ENCODE results near the gene IFRD1.

The IFRD1 gene

DNA sequence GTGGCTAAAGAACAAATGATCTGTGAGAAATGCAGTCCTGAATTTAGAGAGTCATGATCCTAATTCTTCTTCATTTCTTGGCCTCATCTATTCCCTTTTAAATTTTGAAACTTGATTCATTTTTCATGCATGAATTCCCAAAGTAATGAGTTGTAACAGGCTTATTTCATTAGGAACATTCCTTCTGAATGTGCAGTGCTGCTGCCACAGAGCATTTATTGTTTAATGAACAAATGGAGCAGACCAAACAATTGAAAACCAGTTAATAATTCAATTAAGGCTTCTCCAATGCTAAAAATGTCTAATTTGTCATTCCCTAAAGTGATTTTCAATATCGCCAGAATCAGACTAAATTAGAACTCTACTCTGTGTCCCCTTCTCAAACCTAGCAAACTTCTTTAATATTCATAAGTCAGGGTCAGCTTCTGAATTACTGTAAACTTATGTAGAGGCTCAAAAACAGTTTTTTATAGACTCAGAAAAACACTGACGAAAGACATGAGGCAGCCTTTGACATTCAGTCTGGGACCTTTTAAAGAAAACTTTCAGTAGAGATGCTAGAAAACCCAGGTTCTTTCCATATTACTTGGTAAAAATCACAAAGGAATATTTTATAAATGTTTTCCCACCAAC is 45.0 kb downstream of the IFRD1 start:
- no peaks in the 10 kb centered on the region for H3K9me2 ChIP-seq (replicated peaks; ENCODE audit: insufficient read depth, low read length)
- no peak overlapping the region for H2AFZ ChIP-seq (ENCODE audit: low read depth, low read length, severe bottlenecking)
- H3K27ac ChIP-seq (ENCODE audit: low read depth, low read length) = no peak overlapping the region
- no peaks in the 10 kb centered on the region for H4K20me1 ChIP-seq (ENCODE audit: low read depth, low read length)
- H3K4me3 ChIP-seq (ENCODE audit: insufficient read depth, low read length, poor library complexity, severe bottlenecking) = no peak overlapping the region
- H3F3A ChIP-seq (ENCODE audit: insufficient read depth) = no peaks in the 10 kb centered on the region
- H3K79me2 ChIP-seq (ENCODE audit: insufficient read depth, low read length) = no peaks in the 10 kb centered on the region
- H3K9me3 ChIP-seq (ENCODE audit: insufficient read depth, low read length) = no peaks in the 10 kb centered on the region
- no peak overlapping the region for H3K4me2 ChIP-seq (ENCODE audit: low read depth, low read length, poor library complexity, severe bottlenecking)
- no peaks in the 10 kb centered on the region for H3K36me3 ChIP-seq (ENCODE audit: low read length)
- H3K9ac ChIP-seq (ENCODE audit: low read length) = no peak overlapping the region
- TF ChIP-seq, protein P1, sequence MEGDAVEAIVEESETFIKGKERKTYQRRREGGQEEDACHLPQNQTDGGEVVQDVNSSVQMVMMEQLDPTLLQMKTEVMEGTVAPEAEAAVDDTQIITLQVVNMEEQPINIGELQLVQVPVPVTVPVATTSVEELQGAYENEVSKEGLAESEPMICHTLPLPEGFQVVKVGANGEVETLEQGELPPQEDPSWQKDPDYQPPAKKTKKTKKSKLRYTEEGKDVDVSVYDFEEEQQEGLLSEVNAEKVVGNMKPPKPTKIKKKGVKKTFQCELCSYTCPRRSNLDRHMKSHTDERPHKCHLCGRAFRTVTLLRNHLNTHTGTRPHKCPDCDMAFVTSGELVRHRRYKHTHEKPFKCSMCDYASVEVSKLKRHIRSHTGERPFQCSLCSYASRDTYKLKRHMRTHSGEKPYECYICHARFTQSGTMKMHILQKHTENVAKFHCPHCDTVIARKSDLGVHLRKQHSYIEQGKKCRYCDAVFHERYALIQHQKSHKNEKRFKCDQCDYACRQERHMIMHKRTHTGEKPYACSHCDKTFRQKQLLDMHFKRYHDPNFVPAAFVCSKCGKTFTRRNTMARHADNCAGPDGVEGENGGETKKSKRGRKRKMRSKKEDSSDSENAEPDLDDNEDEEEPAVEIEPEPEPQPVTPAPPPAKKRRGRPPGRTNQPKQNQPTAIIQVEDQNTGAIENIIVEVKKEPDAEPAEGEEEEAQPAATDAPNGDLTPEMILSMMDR (IDR thresholded peaks at IDR 0.05; ENCODE audit: insufficient read depth, low read length, poor library complexity, severe bottlenecking) = no peak
- TF ChIP-seq EZH2phosphoT487 (conservative IDR thresholded peaks at IDR 0.05; ENCODE audit: low read length) = no peak
- H3K27me3 ChIP-seq (ENCODE audit: low read length) = no peaks in the 10 kb centered on the region

DNA sequence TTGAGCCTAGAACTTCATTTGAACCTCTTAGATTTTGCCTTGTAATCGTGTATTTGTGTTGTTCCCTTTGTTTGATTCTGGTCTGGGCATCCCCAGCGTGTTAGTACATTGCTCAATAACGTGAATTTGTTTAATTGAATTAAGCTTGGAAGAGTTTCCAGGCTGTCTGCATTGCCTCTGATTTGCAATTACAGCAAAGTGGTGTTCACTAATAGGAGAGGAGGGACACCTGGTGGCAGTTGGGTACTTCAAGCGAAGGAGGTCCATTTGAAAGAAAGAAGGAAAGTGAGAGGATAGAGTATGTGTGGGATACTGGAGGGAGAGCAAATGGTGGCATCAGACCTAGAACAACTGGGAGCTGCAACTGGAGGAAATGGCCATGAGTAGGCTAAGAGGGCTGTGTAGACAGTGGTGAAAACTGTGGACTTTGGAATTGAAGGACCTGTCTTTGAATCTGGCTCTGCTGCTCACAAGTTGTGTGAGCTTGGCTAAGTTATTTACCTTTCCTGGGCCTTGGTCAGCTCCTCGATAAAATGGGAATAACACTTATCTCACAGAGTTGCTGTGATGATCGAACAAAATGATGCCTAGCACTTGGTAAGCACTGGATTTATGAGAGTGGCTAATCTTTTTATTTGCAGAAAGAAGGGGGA is 45.7 kb downstream of the IFRD1 start:
- no peaks in the 10 kb centered on the region for H3K9me2 ChIP-seq (replicated peaks; ENCODE audit: insufficient read depth, low read length)
- no peak overlapping the region for H3K27ac ChIP-seq (ENCODE audit: low read depth, low read length)

DNA sequence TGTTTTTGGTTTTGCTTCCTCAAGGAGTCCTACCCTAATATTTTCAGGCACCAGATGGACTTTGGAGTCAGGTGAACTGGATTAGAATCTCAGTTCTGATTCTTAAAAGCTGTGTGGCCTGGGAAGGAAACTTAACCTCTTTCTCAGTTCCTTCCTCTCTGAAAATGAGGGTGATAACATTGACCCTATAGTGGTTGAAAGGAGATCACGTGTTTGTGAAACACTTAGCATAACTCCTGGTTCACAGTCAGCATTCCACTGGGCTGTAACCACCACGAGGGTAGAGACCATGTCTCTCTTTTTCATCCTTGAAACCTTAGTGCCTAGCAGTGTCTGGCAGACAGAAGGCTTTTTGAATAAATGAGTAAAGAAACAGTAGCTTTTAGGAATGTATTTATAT is 47.2 kb downstream of the IFRD1 start:
- H3K9me2 ChIP-seq (replicated peaks; ENCODE audit: insufficient read depth, low read length) = no peaks in the 10 kb centered on the region
- TF ChIP-seq EZH2phosphoT487 (conservative IDR thresholded peaks at IDR 0.05; ENCODE audit: low read length) = no peak
- TF ChIP-seq, protein P1 (IDR thresholded peaks at IDR 0.05; ENCODE audit: insufficient read depth, low read length, poor library complexity, severe bottlenecking) = no peak
- no peaks in the 10 kb centered on the region for H3K9me3 ChIP-seq (ENCODE audit: insufficient read depth, low read length)
- H3K4me2 ChIP-seq (ENCODE audit: low read depth, low read length, poor library complexity, severe bottlenecking) = no peak overlapping the region
- H3K9ac ChIP-seq (ENCODE audit: low read length) = no peak overlapping the region
- no peak overlapping the region for H2AFZ ChIP-seq (ENCODE audit: low read depth, low read length, severe bottlenecking)
- no peak overlapping the region for H3K4me3 ChIP-seq (ENCODE audit: insufficient read depth, low read length, poor library complexity, severe bottlenecking)
- H3K27ac ChIP-seq (ENCODE audit: low read depth, low read length) = no peak overlapping the region
- no peaks in the 10 kb centered on the region for H3K79me2 ChIP-seq (ENCODE audit: insufficient read depth, low read length)
- H3K27me3 ChIP-seq (ENCODE audit: low read length) = no peaks in the 10 kb centered on the region
- H4K20me1 ChIP-seq (ENCODE audit: low read depth, low read length) = no peaks in the 10 kb centered on the region
- no peaks in the 10 kb centered on the region for H3F3A ChIP-seq (ENCODE audit: insufficient read depth)
- no peaks in the 10 kb centered on the region for H3K36me3 ChIP-seq (ENCODE audit: low read length)

More for the DNA sequence above, 45.7 kb downstream of the IFRD1 start:
- no peaks in the 10 kb centered on the region for H3F3A ChIP-seq (ENCODE audit: insufficient read depth)
- no peak overlapping the region for H3K4me2 ChIP-seq (ENCODE audit: low read depth, low read length, poor library complexity, severe bottlenecking)
- H3K27me3 ChIP-seq (ENCODE audit: low read length) = no peaks in the 10 kb centered on the region
- H2AFZ ChIP-seq (ENCODE audit: low read depth, low read length, severe bottlenecking) = no peak overlapping the region
- no peaks in the 10 kb centered on the region for H4K20me1 ChIP-seq (ENCODE audit: low read depth, low read length)
- TF ChIP-seq, protein P1 (IDR thresholded peaks at IDR 0.05; ENCODE audit: insufficient read depth, low read length, poor library complexity, severe bottlenecking) = peak; percentile 57
- no peak for TF ChIP-seq EZH2phosphoT487 (conservative IDR thresholded peaks at IDR 0.05; ENCODE audit: low read length)
- H3K9ac ChIP-seq (ENCODE audit: low read length) = no peak overlapping the region
- H3K79me2 ChIP-seq (ENCODE audit: insufficient read depth, low read length) = no peaks in the 10 kb centered on the region
- no peaks in the 10 kb centered on the region for H3K36me3 ChIP-seq (ENCODE audit: low read length)
- no peak overlapping the region for H3K4me3 ChIP-seq (ENCODE audit: insufficient read depth, low read length, poor library complexity, severe bottlenecking)
- H3K9me3 ChIP-seq (ENCODE audit: insufficient read depth, low read length) = no peaks in the 10 kb centered on the region

All from SU-DHL-6 (cell line).